ENCODE data around the gene RNF212. TPM values are rescaled to one million over a fixed set of nuclear protein-coding genes. Genes with fewer than 3 reads are reported as not detected.

RNF212 gene
- total RNA-seq, 4 donors from 2014 or later = 3.8 to 9.7 (median 7.3) TPM

- TF ChIP-seq CTCF (IDR thresholded peaks at IDR 0.05) (no peak), EP300 (IDR thresholded peaks at IDR 0.05) (no peak), POLR2A (IDR thresholded peaks at IDR 0.05; ENCODE audit: low read depth) (no peak), POLR2AphosphoS5 (IDR thresholded peaks at IDR 0.05) (no peak)
- H3K4me3 ChIP-seq = no peak overlapping the region
Observed at GRCh38 chr4:1109898-1110506, 3.4 kb downstream of the RNF212 start.

DNA sequence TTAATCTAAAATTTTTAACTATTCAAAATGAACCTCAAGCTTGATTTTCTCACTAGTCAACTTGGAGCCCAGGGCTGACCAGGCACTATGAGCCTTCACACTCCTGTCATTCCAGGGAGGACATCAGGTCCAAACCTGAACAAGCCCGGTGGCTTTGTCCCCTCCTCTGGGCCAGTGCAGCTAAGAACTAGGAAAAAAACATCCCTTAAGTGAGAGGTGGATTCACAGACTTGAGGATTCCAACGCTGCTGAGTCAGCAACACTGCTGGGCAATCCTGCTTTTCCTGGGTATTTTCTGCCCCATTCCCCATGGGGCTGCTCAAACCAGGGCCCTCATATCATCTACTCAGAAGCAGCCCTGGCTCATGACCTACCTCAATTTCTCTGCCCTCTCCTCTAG lies 4.0 kb downstream of the RNF212 start:
- H3K27me3 ChIP-seq = peaks cover 0 to 53% (median 7%) of the 10 kb centered on the region in 4 donors
- no peaks in the 10 kb centered on the region for H3K9me3 ChIP-seq
- no peak for DNase-seq (ENCODE audit: extremely low spot score)
- no peaks in the 10 kb centered on the region for H3K36me3 ChIP-seq
- no peak overlapping the region for H3K27ac ChIP-seq (replicated peaks in 1 of 4)
- peaks cover 4 to 8% (median 7%) of the 10 kb centered on the region in 4 donors for H3K4me1 ChIP-seq
- intact Hi-C loops (cut with DNase I) = no loop called here
- no peak overlapping the region for H3K4me3 ChIP-seq
- no peak for TF ChIP-seq EP300 (IDR thresholded peaks at IDR 0.05)
- no peak for TF ChIP-seq POLR2AphosphoS5 (IDR thresholded peaks at IDR 0.05)
- no peak for TF ChIP-seq POLR2A (IDR thresholded peaks at IDR 0.05; ENCODE audit: low read depth)
- no peak for TF ChIP-seq CTCF (IDR thresholded peaks at IDR 0.05)
- 100% methylated on average over 2 of the region's 2 CpGs for WGBS

More at GRCh38 chr4:1109898-1110506, 3.4 kb downstream of the RNF212 start:
- Histone ChIP-seq H3K27ac (replicated peaks in 1 of 4) (no peak overlapping the region), H3K36me3 (no peaks in the 10 kb centered on the region), H3K9me3 (no peaks in the 10 kb centered on the region), H3K27me3 (peaks cover 0 to 55% (median 7%) of the 10 kb centered on the region in 4 donors), H3K4me1 (peaks cover 4 to 8% (median 7%) of the 10 kb centered on the region in 4 donors)
- intact Hi-C loops (cut with DNase I) = no loop called here
- no peak for DNase-seq (ENCODE audit: extremely low spot score)
- WGBS = 61% methylated on average over 8 of the region's 8 CpGs

DNA sequence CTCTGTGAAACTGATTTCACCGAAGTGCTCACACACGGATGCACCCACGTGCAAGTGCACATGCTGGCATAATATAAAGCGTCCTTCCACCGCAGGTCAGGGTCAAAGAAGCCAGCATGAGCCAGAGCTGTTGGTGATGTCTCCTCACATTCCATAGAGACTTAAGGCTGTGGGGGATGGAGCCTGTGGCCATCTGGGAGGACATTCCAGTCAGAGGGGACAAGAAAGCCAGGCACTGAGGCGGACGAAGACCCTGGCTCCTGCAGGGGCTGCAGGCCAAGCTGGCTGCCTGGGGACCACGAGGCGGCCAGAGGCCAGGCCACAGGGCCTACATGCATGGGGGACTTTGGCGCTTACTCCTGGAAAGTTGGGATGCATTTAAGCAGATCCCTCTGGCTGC lies 7.7 kb downstream of the RNF212 start:
- Histone ChIP-seq H3K9me3 (no peaks in the 10 kb centered on the region), H3K27ac (replicated peaks in 1 of 4) (no peak overlapping the region), H3K36me3 (no peaks in the 10 kb centered on the region), H3K27me3 (peaks cover 0 to 16% (median 0%) of the 10 kb centered on the region in 4 donors), H3K4me1 (no peaks in the 10 kb centered on the region), H3K4me3 (no peak overlapping the region)
- TF ChIP-seq CTCF (IDR thresholded peaks at IDR 0.05) = no peak
- WGBS = 67% methylated on average over 9 of the region's 10 CpGs
- intact Hi-C loops (cut with DNase I) = no loop called here
- no peak for DNase-seq (ENCODE audit: extremely low spot score)

DNA sequence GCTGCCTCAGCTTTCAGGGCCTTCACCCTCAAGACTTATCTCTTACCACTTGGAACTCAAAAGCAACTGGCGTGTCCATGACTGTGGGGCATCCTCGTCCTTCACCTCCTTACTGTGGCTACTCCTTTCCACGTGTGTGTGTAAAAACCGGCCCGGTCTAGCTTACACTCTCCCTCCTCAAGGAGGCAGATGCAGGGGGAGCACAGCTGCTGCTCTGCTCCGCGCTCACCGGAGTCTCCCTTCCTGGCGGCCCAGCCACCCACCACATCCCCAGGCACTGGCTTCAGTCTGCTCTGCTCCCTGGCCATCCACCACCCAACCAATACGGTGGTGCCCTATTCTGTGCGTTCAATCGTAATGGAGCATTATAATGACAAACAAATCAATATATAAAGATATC lies 8.3 kb downstream of the RNF212 start:
- no peak overlapping the region for H3K27ac ChIP-seq (replicated peaks in 1 of 4)
- 78% methylated on average over 12 of the region's 12 CpGs for WGBS
- intact Hi-C loops (cut with DNase I) = no loop called here
- TF ChIP-seq EP300 (IDR thresholded peaks at IDR 0.05) (no peak), CTCF (IDR thresholded peaks at IDR 0.05) (no peak), POLR2AphosphoS5 (IDR thresholded peaks at IDR 0.05) (no peak), POLR2A (IDR thresholded peaks at IDR 0.05; ENCODE audit: low read depth) (no peak)
- H3K4me3 ChIP-seq = no peak overlapping the region
- no peaks in the 10 kb centered on the region for H3K9me3 ChIP-seq
- no peak for DNase-seq (ENCODE audit: extremely low spot score)
- H3K4me1 ChIP-seq = no peaks in the 10 kb centered on the region
- H3K27me3 ChIP-seq = peaks cover 0 to 11% (median 0%) of the 10 kb centered on the region in 4 donors
- no peaks in the 10 kb centered on the region for H3K36me3 ChIP-seq

- Histone ChIP-seq H3K9me3 (no peaks in the 10 kb centered on the region), H3K4me3 (no peak overlapping the region), H3K27me3 (peaks cover 0 to 7% (median 0%) of the 10 kb centered on the region in 4 donors), H3K4me1 (no peaks in the 10 kb centered on the region), H3K27ac (replicated peaks in 1 of 4) (no peak overlapping the region), H3K36me3 (no peaks in the 10 kb centered on the region)
- TF ChIP-seq CTCF (IDR thresholded peaks at IDR 0.05) (no peak), POLR2A (IDR thresholded peaks at IDR 0.05; ENCODE audit: low read depth) (no peak), POLR2AphosphoS5 (IDR thresholded peaks at IDR 0.05) (no peak), EP300 (IDR thresholded peaks at IDR 0.05) (no peak)
- intact Hi-C loops (cut with DNase I) = no loop called here
- no peak for DNase-seq (ENCODE audit: extremely low spot score)
- WGBS = 95% methylated on average over 8 of the region's 8 CpGs
Observed at GRCh38 chr4:1104647-1105046, 8.7 kb downstream of the RNF212 start.

Measured in esophagus muscularis mucosa (tissue), 4 donors.